HepG2 (cell line): ENCODE results near the gene CDH23. TPM values are rescaled to one million over a fixed set of nuclear protein-coding genes. Genes with fewer than 3 reads are reported as not detected.

Source experiments
- ATAC-seq: fragments of 200-7000 bp; cut with Tn5 transposase; 3 replicates; pipeline ENCODE4 v1.9.1; 2020; ENCODE audit warnings: mild to moderate bottlenecking, moderate library complexity
- BruUV-seq: library from RNA; stranded (reverse); fragments of 400-500 nt; replicated peaks from 2 replicates; lab custom pipeline; 2021; lab: Mats Ljungman, UMichigan
- CTCF ChIA-PET: fragments of 300-600 bp; formaldehyde crosslinking; extraction: SDS; loops from one replicate; lab custom pipeline; 2021; ENCODE audit warnings: low total read pairs, inconsistent platforms, low intra/inter-chr PET ratio; lab: Yijun Ruan, JAX
- POLR2A ChIA-PET: fragments of 350-600 bp; sonication (Branson Sonifier 250); formaldehyde crosslinking; loops from one replicate; lab custom pipeline; 2020; ENCODE audit warnings: antibody characterized with exemption, inconsistent platforms; lab: Yijun Ruan, JAX
- DNase-seq: peaks from one replicate; pipeline ENCODE4 v3.0.0-alpha.2; 2015; ENCODE audit warnings: low spot score
- FAIRE-seq: peaks from 3 replicates; lab custom pipeline; 2011; peaks lifted over from hg19 to GRCh38; lab: Jason Lieb, UNC
- H2AFZ ChIP-seq: one replicate; pipeline ENCODE4 v1.6.1; 2011; ENCODE audit warnings: low read length, inconsistent platforms
- H3K27ac ChIP-seq: fragments of 300-600 bp; 3 replicates; pipeline ENCODE4 v1.8.0; 2011; ENCODE audit warnings: mixed run types, mild to moderate bottlenecking, mixed read lengths, low read length, inconsistent platforms; ENCODE audit not compliant: insufficient read depth; ENCODE audit errors: extremely low read length
- H3K27me3 ChIP-seq, 2 experiments: fragments of 200-600 bp in 1 of 2; 2 replicates in 1 of 2; 3 replicates in 1 of 2; pipeline versions ENCODE4 v1.6.0 to v1.8.0; 2011; ENCODE audit warnings: low read length in 2 of 2, mild to moderate bottlenecking in 2 of 2, moderate library complexity in 2 of 2, inconsistent platforms in 1 of 2; ENCODE audit not compliant: insufficient read depth in 2 of 2, control insufficient read depth in 1 of 2
- H3K36me3 ChIP-seq, 2 experiments: fragments of 200-600 bp in 1 of 2; replicated peaks in 1 of 2; 2 replicates in 1 of 2; 3 replicates in 1 of 2; pipeline versions ENCODE4 v1.5.1 to v1.8.0; 2011; ENCODE audit warnings: low read length in 2 of 2, inconsistent platforms in 1 of 2; ENCODE audit not compliant: insufficient read depth in 2 of 2, control insufficient read depth in 1 of 2
- H3K4me1 ChIP-seq: 2 replicates; pipeline ENCODE4 v1.5.1; 2012; ENCODE audit warnings: low read length, inconsistent platforms; ENCODE audit not compliant: insufficient read depth
- H3K4me2 ChIP-seq: 2 replicates; pipeline ENCODE4 v1.6.0; 2011; ENCODE audit warnings: low read depth, low read length, inconsistent platforms
- H3K4me3 ChIP-seq, 3 experiments: fragments of 200-600 bp in 1 of 3; sonication (generic), shearing (Covaris generic) in 1 of 3; replicated peaks in 1 of 3; 2 replicates each; pipeline ENCODE4 v1.5.1; 2011 to 2016; ENCODE audit warnings: low read length in 3 of 3, inconsistent platforms in 2 of 3, low read depth in 2 of 3, mild to moderate bottlenecking in 2 of 3, control low read depth in 1 of 3, mixed read lengths in 1 of 3; ENCODE audit not compliant: insufficient read depth in 1 of 3
- H3K79me2 ChIP-seq: one replicate; pipeline ENCODE4 v1.6.1; 2011; ENCODE audit warnings: low read length, inconsistent platforms; ENCODE audit not compliant: insufficient read depth
- H3K9ac ChIP-seq: 2 replicates; pipeline ENCODE4 v1.6.0; 2011; ENCODE audit warnings: mild to moderate bottlenecking, low read depth, low read length, inconsistent platforms; ENCODE audit not compliant: insufficient read depth
- H3K9me3 ChIP-seq: 2 replicates; pipeline ENCODE4 v1.5.1; 2012; ENCODE audit warnings: mild to moderate bottlenecking, low read length
- H4K20me1 ChIP-seq: 2 replicates; pipeline ENCODE4 v1.6.0; 2011; ENCODE audit warnings: inconsistent platforms, mild to moderate bottlenecking, low read length, moderate library complexity; ENCODE audit not compliant: insufficient read depth
- CC2D1A ChIP-seq: sonication (generic); formaldehyde crosslinking; IDR thresholded peaks from 2 replicates; pipeline ENCODE4 v1.8.1; 2023; ENCODE audit warnings: mild to moderate bottlenecking, missing genetic modification reagents
- DNMT1 ChIP-seq: sonication (generic); formaldehyde crosslinking; IDR thresholded peaks from 2 replicates; pipeline ENCODE4 v1.5.1; 2020; ENCODE audit warnings: mild to moderate bottlenecking, missing genetic modification reagents
- ZFP36L1 ChIP-seq: sonication (generic); formaldehyde crosslinking; IDR thresholded peaks from 2 replicates; pipeline ENCODE4 v1.8.0; 2022; ENCODE audit warnings: mild to moderate bottlenecking, missing genetic modification reagents, moderate library complexity
- ZNF407 ChIP-seq: sonication (generic); formaldehyde crosslinking; IDR thresholded peaks from one replicate; pipeline ENCODE4 v1.5.1; 2020; ENCODE audit warnings: mild to moderate bottlenecking, missing genetic modification reagents; ENCODE audit errors: not compliant biosample characterization
- ZNF44 ChIP-seq: sonication (generic); formaldehyde crosslinking; IDR thresholded peaks from 2 replicates; pipeline ENCODE4 v1.5.1; 2020; ENCODE audit warnings: mild to moderate bottlenecking, missing genetic modification reagents
- ZNF563 ChIP-seq: sonication (generic); formaldehyde crosslinking; IDR thresholded peaks from 2 replicates; pipeline ENCODE4 v1.8.0; 2022; ENCODE audit warnings: mild to moderate bottlenecking, moderate library complexity, missing genetic modification reagents
- WGBS: methylation state at CpG from one replicate; pipeline ENCODE4 v1.1.6; 2017; ENCODE audit warnings: low lambda C conversion rate; 5-methylcytosine and 5-hydroxymethylcytosine counted together
- in situ Hi-C: cut with HindIII; loops from 2 replicates; pipeline ENCODE4 v1.10.0; 2017; ENCODE audit warnings: low pct_unique_long_range_greater_than_20kb; ENCODE audit not compliant: extremely low pct_ligation_motif_present
- intact Hi-C: fragments of 100-400 bp; cut with micrococcal nuclease; formaldehyde crosslinking; loops from one replicate; pipeline ENCODE4 v1.10.0; 2022; ENCODE audit not compliant: unreplicated experiment
- polyA plus RNA-seq, 8 experiments: library from polyadenylated mRNA; depleted of rRNA in 3 of 8; stranded (reverse) in 7 of 8; unstranded in 1 of 8; fragments of >200 nt; fragmentation: Illumina TruSeq in 4 of 8; extraction: Trizol in 4 of 8; gene quantifications; 2 replicates each; pipeline versions ENCODE4 v1.2.1 to v1.2.3, GENCODE V29; 2011 to 2016; ENCODE audit warnings: low read depth in 4 of 8, missing spikeins in 1 of 8, mixed read lengths in 1 of 8; ENCODE audit not compliant: insufficient read depth in 1 of 8
- total RNA-seq, 5 experiments: library from RNA; depleted of rRNA; stranded (reverse); fragments of >200 nt; fragmentation: Illumina TruSeq; extraction: Trizol; gene quantifications; 2 replicates each; pipeline ENCODE4 v1.2.3, GENCODE V29; 2016; ENCODE audit warnings: low read depth in 1 of 5

CDH23 gene
- total and polyA plus RNA-seq, 2 of the 13 experiments (the other 11 are each of a cell fraction or from before 2014, with no cell fraction given): 0.13 TPM; not detected in 1

- Histone ChIP-seq H3K9me3 (no peaks in the 10 kb centered on the region), H3K9ac (no peak overlapping the region), H3K4me1 (0 out of 2 replicates have a peak, but pooled peaks cover 3% of the 10 kb centered on the region), H4K20me1 (no peaks in the 10 kb centered on the region), H3K36me3 (no peaks in the 10 kb centered on the region), H3K27me3 (peaks cover 2 to 11% of the 10 kb centered on the region in 2 experiments; a peak in 2 of 5 replicates), H3K79me2 (no peaks in the 10 kb centered on the region), H2AFZ (no peak overlapping the region), H3K4me2 (no peak overlapping the region), H3K27ac (no peak overlapping the region), H3K4me3 (no peak overlapping the region)
- DNase-seq (no peak), ATAC-seq (no peak), FAIRE-seq (no peak)
- intact Hi-C loops (no loop called here), in situ Hi-C loops (no loop called here)
- ChIA-PET POLR2A (no interaction called here), CTCF (no interaction called here)
- 36% methylated on average over 4 of the region's 4 CpGs for WGBS
- TF ChIP-seq ZNF407: no peak
- TF ChIP-seq ZNF44 (CRISPR knock-in tag): no peak
- no peak for TF ChIP-seq ZNF563 (CRISPR knock-in tag)
- no peak for TF ChIP-seq ZFP36L1 (CRISPR knock-in tag)
- TF ChIP-seq CC2D1A: no peak
- no peak for TF ChIP-seq DNMT1 (CRISPR knock-in tag)
- BruUV-seq: no TSS peak
Measured at GRCh38 chr10:71649631-71650030, 252.9 kb downstream of the CDH23 start.
